Measurements from ENCODE around the gene ADPRH. TPM values are rescaled to one million over a fixed set of nuclear protein-coding genes. Genes with fewer than 3 reads are reported as not detected.

Gene ADPRH
- total RNA-seq, 4 donors from 2014 or later, result 0.35 to 5.0 (median 1.4) TPM

- no peaks in the 10 kb centered on the region for H3K36me3 ChIP-seq
- no peak overlapping the region for H3K4me3 ChIP-seq
- H3K27ac ChIP-seq, result no peak overlapping the region
- H3K9me3 ChIP-seq, result no peaks in the 10 kb centered on the region
- H3K27me3 ChIP-seq, result no peaks in the 10 kb centered on the region
- H3K4me1 ChIP-seq, result no peaks in the 10 kb centered on the region
- DNase-seq, result no peak
- TF ChIP-seq, protein P1, sequence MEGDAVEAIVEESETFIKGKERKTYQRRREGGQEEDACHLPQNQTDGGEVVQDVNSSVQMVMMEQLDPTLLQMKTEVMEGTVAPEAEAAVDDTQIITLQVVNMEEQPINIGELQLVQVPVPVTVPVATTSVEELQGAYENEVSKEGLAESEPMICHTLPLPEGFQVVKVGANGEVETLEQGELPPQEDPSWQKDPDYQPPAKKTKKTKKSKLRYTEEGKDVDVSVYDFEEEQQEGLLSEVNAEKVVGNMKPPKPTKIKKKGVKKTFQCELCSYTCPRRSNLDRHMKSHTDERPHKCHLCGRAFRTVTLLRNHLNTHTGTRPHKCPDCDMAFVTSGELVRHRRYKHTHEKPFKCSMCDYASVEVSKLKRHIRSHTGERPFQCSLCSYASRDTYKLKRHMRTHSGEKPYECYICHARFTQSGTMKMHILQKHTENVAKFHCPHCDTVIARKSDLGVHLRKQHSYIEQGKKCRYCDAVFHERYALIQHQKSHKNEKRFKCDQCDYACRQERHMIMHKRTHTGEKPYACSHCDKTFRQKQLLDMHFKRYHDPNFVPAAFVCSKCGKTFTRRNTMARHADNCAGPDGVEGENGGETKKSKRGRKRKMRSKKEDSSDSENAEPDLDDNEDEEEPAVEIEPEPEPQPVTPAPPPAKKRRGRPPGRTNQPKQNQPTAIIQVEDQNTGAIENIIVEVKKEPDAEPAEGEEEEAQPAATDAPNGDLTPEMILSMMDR (IDR thresholded peaks at IDR 0.05), result no peak
- no peak for TF ChIP-seq POLR2A (IDR thresholded peaks at IDR 0.05)
Measured at GRCh38 chr3:119616056-119616455, 36.8 kb downstream of the ADPRH start.

DNA sequence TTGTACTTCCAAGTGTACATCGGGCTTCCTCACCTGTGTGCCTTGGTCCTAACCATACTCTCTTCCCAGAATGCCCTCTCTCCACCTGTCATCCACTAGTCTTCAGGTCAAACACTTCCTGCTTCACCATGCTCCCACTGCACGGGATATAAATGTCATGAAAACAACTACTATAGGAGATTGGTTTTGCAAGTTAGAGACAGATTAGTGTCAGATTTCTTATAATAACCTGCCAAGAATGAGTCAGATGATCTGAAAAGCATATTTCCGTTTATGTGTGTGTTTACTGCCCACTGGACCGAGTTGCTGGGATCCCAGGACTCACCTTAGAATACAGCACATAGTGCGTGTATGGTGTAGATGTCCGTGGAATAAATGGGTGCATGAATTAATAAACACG is 39.8 kb downstream of the ADPRH start:
- Histone ChIP-seq H3K4me3 (no peak overlapping the region), H3K36me3 (no peaks in the 10 kb centered on the region), H3K4me1 (no peaks in the 10 kb centered on the region), H3K27ac (no peak overlapping the region), H3K9me3 (no peaks in the 10 kb centered on the region), H3K27me3 (no peaks in the 10 kb centered on the region)
- TF ChIP-seq POLR2A (IDR thresholded peaks at IDR 0.05), result no peak
- TF ChIP-seq, protein P1 (IDR thresholded peaks at IDR 0.05), result no peak
- DNase-seq, result no peak

DNA sequence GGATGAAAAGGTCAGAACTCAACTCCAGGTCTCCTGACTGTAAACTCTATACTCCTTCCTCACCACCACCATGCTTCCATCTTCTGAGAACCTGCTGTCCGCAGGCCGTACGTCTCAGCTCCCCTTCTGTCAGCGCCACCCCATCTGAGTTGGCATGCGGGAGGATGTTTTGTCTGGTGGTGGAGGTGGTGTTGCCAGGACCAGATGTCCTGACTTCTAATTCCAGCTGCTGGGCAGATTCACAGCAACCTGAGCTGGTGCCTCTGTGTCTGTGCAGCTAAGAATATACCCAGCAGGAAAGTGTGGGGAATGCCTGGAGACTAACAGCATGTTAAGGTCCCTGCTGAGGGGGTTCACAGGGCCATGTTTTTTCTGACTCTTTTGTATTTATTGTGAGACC is 41.6 kb downstream of the ADPRH start:
- no peak overlapping the region for H3K27ac ChIP-seq
- no peaks in the 10 kb centered on the region for H3K27me3 ChIP-seq
- TF ChIP-seq, protein P1 (IDR thresholded peaks at IDR 0.05), result no peak
- TF ChIP-seq POLR2A (IDR thresholded peaks at IDR 0.05), result no peak
- no peaks in the 10 kb centered on the region for H3K9me3 ChIP-seq
- H3K36me3 ChIP-seq, result no peaks in the 10 kb centered on the region
- H3K4me1 ChIP-seq, result no peaks in the 10 kb centered on the region
- DNase-seq, result no peak
- H3K4me3 ChIP-seq, result no peak overlapping the region

DNA sequence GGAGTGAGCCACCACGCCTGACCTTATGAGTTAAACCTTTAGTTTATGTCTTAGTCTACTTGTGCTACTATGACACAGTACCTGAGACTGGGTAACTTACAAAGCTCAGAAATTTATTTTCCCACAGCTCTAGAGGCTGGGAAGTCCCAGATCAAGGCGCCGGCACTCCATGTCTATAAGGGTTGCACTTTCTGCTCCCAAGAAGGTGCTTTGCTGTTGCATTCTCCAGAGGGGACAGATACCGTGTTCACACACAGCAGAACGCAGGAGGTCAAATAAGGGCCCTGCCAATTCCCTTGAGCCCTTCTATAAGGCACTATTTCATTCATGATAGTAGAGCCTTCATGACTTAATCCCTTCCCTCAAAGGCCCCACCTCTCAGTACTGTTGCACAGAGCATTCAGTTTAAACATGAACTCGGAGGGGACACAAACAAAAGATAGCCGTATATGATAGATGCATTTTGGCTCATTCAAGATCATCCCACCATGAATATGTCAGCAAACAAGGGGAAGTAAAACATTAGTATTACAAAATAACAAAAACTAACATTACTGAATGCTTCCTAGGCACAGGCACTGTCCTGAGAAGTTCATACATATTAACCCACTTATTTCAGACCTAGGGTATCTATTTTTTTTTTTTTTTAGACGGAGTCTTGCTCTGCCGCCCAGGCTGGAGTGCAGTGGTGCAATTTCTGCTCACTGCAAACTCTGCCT is 44.9 kb downstream of the ADPRH start:
- no peak for DNase-seq
- Histone ChIP-seq H3K4me3 (no peak overlapping the region), H3K9me3 (no peaks in the 10 kb centered on the region), H3K27me3 (no peaks in the 10 kb centered on the region), H3K4me1 (peaks cover 0 to 7% (median 0%) of the 10 kb centered on the region in 4 donors), H3K36me3 (no peaks in the 10 kb centered on the region), H3K27ac (no peak overlapping the region)
- TF ChIP-seq POLR2A (IDR thresholded peaks at IDR 0.05), result no peak
- TF ChIP-seq, protein P1 (IDR thresholded peaks at IDR 0.05), result no peak

DNA sequence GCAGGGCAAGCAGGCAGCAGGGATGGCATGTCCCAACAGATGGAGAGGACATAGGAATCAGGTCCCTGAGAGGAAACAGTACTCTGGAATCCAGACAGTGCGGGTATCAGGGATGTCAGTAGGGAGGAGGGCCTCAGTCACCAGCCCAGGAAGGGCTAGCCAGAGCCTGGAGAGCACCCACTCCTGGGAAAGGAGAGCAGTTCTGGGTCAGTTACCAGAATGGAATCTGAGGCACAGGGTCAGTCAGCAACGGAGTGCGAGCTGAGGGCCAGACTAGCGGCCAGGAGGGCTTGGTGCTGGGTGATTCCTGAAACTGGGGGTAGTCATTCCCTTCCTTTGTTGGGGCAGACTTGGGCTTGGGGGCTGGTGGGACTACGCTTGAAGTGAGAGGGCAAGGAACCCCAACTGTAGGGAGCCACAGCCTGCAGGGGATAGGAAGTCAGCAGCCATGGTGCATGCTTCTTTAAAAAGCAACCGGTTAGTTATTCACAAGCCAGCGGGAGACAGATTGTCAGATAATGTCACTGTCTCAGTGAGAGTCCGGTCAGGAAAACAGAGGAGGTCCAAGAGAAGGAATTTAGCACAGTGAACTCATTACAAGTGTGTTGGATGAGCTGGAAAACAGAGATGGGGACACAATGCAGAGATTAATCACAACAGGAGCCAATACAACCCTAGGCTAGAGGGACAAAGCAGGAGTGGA is 46.3 kb downstream of the ADPRH start:
- H3K4me1 ChIP-seq, result peaks cover 0 to 7% (median 0%) of the 10 kb centered on the region in 4 donors
- DNase-seq, result no peak
- no peak for TF ChIP-seq POLR2A (IDR thresholded peaks at IDR 0.05)
- TF ChIP-seq, protein P1 (IDR thresholded peaks at IDR 0.05), result no peak

More for the DNA sequence above, 46.3 kb downstream of the ADPRH start:
- Histone ChIP-seq H3K4me3 (no peak overlapping the region), H3K27ac (no peak overlapping the region), H3K9me3 (no peaks in the 10 kb centered on the region), H3K27me3 (no peaks in the 10 kb centered on the region), H3K36me3 (no peaks in the 10 kb centered on the region)
